CD4-positive, alpha-beta T cell (primary cell): ENCODE data around the gene METTL22. TPM values are rescaled to one million over a fixed set of nuclear protein-coding genes. Genes with fewer than 3 reads are reported as not detected.

Experiments used
- ATAC-seq: fragments of 200-7000 bp; cut with Tn5 transposase; one replicate; pipeline ENCODE4 v1.10.0; 2022; ENCODE audit warnings: mild to moderate bottlenecking; ENCODE audit not compliant: poor library complexity
- CTCF ChIA-PET: fragments of 350-600 bp; sonication (Branson Sonifier 250); formaldehyde crosslinking; loops from one replicate; lab custom pipeline; 2021; ENCODE audit warnings: antibody characterized with exemption, inconsistent platforms; lab: Charles Lee
- POLR2A ChIA-PET: fragments of 350-600 bp; sonication (Branson Sonifier 250); formaldehyde crosslinking; loops from one replicate; lab custom pipeline; 2021; ENCODE audit warnings: antibody characterized with exemption, inconsistent platforms; lab: Charles Lee
- DNase-seq, 14 experiments: peaks; one replicate each; pipeline ENCODE4 v3.0.0-alpha.2; 2013 to 2020; ENCODE audit warnings: mixed read lengths in 2 of 14
- H3K27ac ChIP-seq, 2 donors: one replicate each; pipeline versions ENCODE4 v1.5.1 to v1.7.0; 2013; ENCODE audit warnings: low read length in 2 of 2, low read depth in 1 of 2, mild to moderate bottlenecking in 1 of 2
- H3K27me3 ChIP-seq, 2 experiments: 1 replicate in 1 of 2; 2 replicates in 1 of 2; pipeline versions ENCODE4 v1.6.1 to v1.7.0; 2013; ENCODE audit warnings: low read length in 2 of 2, control low read depth in 1 of 2, mild to moderate bottlenecking in 1 of 2, moderate library complexity in 1 of 2; ENCODE audit not compliant: insufficient read depth in 2 of 2, control insufficient read depth in 1 of 2
- H3K36me3 ChIP-seq: one replicate; pipeline ENCODE4 v1.6.1; 2013; ENCODE audit warnings: low read length, control low read depth; ENCODE audit not compliant: insufficient read depth
- H3K4me1 ChIP-seq: one replicate; pipeline ENCODE4 v1.6.1; 2013; ENCODE audit warnings: low read length, control low read depth; ENCODE audit not compliant: insufficient read depth
- H3K4me3 ChIP-seq: one replicate; pipeline ENCODE4 v1.5.1; 2013; ENCODE audit warnings: mild to moderate bottlenecking, low read length, moderate library complexity
- H3K9me3 ChIP-seq, 2 experiments: 1 replicate in 1 of 2; 2 replicates in 1 of 2; pipeline versions ENCODE4 v1.6.1 to v1.7.0; 2013; ENCODE audit warnings: low read length in 2 of 2, mild to moderate bottlenecking in 2 of 2, control low read depth in 1 of 2, moderate library complexity in 1 of 2; ENCODE audit not compliant: control insufficient read depth in 1 of 2, insufficient read depth in 1 of 2
- H3K27ac Mint-ChIP-seq: one replicate; pipeline ENCODE4 v1.8.0; 2020; ENCODE audit warnings: mixed read lengths
- H3K27me3 Mint-ChIP-seq: one replicate; pipeline ENCODE4 v1.8.0; 2021; ENCODE audit warnings: mixed read lengths
- H3K36me3 Mint-ChIP-seq: one replicate; pipeline ENCODE4 v1.8.0; 2021; ENCODE audit warnings: low read depth, mixed read lengths
- H3K4me1 Mint-ChIP-seq: one replicate; pipeline ENCODE4 v1.8.0; 2021; ENCODE audit warnings: low read depth, mixed read lengths
- H3K4me3 Mint-ChIP-seq: one replicate; pipeline ENCODE4 v1.8.0; 2020; ENCODE audit warnings: mild to moderate bottlenecking, mixed read lengths
- H3K9me3 Mint-ChIP-seq: one replicate; pipeline ENCODE4 v1.8.0; 2020; ENCODE audit warnings: mixed read lengths
- intact Hi-C, 2 experiments: fragments of 100-400 bp; cut with DNase I in 1 of 2; cut with micrococcal nuclease in 1 of 2; formaldehyde crosslinking; loops; one replicate each; pipeline versions ENCODE4 v1.15.1 to v1.9.0; 2023 to 2025; cut with DNase I, micrococcal nuclease
- total RNA-seq, 174 experiments: library from RNA in 2 of 174; stranded (reverse) in 2 of 174; gene quantifications; one replicate each; pipeline ENCODE4 v1.2.3 and lab custom pipeline; 2021 to 2026
- TF ChIP-seq, protein P1 (sequence below): fragments of 200-600 bp; IDR thresholded peaks from one replicate; pipeline ENCODE4 v1.8.0; 2022; ENCODE audit warnings: antibody characterized with exemption, mild to moderate bottlenecking

Gene METTL22
- total RNA-seq, 2 experiments from 2014 or later, result 23.2 to 26.5 TPM

DNA sequence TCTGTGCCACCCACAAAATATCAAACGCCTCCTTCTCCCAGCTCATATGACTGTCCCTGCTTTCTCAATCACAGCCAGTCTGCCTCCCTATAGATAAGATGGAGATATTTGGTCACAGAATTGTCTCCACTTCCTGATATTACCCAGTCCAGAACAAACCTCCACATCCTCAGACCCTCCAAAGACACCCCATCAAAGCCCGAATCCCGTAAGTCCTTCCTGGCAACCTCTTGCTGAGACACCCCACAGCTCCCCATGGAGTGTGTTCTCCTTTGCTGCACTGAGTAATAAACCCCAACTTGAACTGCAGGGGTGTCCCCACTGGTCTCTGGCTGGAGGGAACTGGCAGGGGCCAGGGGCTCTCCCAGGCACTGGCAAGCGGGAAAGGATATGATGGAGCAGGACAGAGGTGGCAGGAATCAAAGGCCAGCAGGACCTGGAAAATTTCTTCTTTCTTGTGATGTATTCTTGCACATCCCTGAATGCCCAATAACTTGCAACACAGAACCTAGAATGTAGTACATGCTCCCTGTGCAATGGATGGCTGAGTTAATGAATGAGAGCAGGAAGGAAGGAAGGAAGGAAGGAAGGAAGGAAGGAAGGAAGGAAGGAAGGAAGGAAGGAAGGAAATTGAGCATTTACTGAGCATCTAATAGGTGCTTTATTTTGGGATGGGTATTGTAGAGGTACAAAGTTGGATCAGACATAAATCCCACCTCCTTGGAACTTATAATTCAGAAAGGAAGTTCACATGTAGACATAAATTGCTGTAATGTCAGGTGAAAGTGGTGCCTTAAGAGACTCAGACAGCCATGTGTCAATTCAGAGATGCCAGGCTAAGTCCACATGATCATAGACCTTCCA, 45.1 kb upstream of the METTL22 start:
- ChIA-PET POLR2A (no interaction called here), CTCF (no interaction called here)
- H3K36me3 Mint-ChIP-seq, result no peaks in the 10 kb centered on the region
- Histone ChIP-seq H3K9me3 (peaks cover 0 to under 1% of the 10 kb centered on the region in 2 experiments), H3K4me3 (no peak overlapping the region), H3K4me1 (no peaks in the 10 kb centered on the region), H3K36me3 (no peaks in the 10 kb centered on the region), H3K27ac (no peak overlapping the region), H3K27me3 (peaks cover 0 to 12% of the 10 kb centered on the region in 2 experiments)
- peaks cover 54% of the 10 kb centered on the region for H3K27me3 Mint-ChIP-seq
- H3K27ac Mint-ChIP-seq, result no peak overlapping the region
- H3K4me1 Mint-ChIP-seq, result no peaks in the 10 kb centered on the region
- no peak overlapping the region for H3K4me3 Mint-ChIP-seq
- intact Hi-C loops, result no loop called here
- no peak for DNase-seq
- no peak for ATAC-seq
- no peaks in the 10 kb centered on the region for H3K9me3 Mint-ChIP-seq
- TF ChIP-seq, protein P1, sequence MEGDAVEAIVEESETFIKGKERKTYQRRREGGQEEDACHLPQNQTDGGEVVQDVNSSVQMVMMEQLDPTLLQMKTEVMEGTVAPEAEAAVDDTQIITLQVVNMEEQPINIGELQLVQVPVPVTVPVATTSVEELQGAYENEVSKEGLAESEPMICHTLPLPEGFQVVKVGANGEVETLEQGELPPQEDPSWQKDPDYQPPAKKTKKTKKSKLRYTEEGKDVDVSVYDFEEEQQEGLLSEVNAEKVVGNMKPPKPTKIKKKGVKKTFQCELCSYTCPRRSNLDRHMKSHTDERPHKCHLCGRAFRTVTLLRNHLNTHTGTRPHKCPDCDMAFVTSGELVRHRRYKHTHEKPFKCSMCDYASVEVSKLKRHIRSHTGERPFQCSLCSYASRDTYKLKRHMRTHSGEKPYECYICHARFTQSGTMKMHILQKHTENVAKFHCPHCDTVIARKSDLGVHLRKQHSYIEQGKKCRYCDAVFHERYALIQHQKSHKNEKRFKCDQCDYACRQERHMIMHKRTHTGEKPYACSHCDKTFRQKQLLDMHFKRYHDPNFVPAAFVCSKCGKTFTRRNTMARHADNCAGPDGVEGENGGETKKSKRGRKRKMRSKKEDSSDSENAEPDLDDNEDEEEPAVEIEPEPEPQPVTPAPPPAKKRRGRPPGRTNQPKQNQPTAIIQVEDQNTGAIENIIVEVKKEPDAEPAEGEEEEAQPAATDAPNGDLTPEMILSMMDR, result no peak

DNA sequence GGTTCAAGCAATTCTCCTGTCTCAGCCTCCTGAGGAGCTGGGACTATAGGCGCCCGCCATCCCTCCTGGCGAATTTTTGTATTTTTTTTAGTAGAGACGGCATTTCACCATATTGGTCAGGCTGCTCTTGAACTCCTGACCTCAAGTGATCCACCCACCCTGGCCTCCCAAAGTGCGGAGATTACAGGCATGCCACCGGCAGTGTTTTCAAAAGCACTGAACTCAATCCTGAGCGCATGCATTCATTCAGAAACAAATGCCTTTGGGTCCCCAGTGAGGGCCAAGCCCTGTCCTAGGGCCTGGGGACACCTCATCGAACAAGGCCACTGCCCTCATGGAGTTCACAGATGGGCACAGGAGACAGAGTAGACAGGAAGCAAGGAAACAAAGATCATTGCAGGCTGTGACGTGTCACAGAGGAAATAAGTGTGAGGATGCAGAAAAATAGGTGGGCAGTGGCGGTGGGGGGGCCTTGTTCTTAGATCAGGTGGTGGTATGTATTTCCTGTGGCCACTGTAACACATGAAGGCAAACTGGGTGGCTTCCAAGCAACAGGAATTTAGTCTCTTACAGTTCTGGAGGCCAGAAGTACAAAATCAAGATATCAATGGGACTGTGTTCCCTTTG, 43.7 kb upstream of the METTL22 start:
- Histone ChIP-seq H3K4me3 (no peak overlapping the region), H3K4me1 (peaks cover 3% of the 10 kb centered on the region), H3K27me3 (peaks cover 0 to 12% of the 10 kb centered on the region in 2 experiments), H3K27ac (no peak overlapping the region), H3K9me3 (peaks cover 0 to 3% of the 10 kb centered on the region in 2 experiments), H3K36me3 (no peaks in the 10 kb centered on the region)
- DNase-seq (no peak), ATAC-seq (no peak)
- CTCF ChIA-PET, result no interaction called here
- Mint-ChIP-seq H3K4me1 (no peaks in the 10 kb centered on the region), H3K4me3 (no peak overlapping the region), H3K27ac (no peak overlapping the region), H3K9me3 (no peaks in the 10 kb centered on the region), H3K36me3 (no peaks in the 10 kb centered on the region), H3K27me3 (peaks cover 48% of the 10 kb centered on the region)
- TF ChIP-seq, protein P1, result no peak
- intact Hi-C loops, result no loop called here
- POLR2A ChIA-PET, result no interaction called here

DNA sequence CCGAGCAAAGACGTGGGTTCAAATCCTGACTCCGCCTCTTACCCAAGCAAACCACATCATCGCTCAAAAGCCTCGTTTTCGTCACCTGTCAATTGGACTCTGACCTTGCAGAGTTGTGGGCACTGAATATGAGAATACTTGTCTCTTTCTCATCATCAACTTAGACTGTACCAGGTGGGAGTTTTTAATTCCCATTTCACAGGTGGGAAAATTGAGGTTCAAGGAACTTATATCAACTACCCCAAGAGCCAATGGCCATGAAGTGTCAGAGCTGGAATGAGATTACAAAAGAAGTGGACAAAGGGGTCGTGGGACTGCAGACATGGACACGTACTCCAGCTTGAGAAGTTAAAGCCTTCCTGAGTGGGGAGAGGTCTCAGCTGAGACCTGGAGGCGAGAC, 41.9 kb upstream of the METTL22 start:
- TF ChIP-seq, protein P1, result no peak
- no peak for DNase-seq
- POLR2A ChIA-PET, result no interaction called here

More for the DNA sequence above, 41.9 kb upstream of the METTL22 start:
- Mint-ChIP-seq H3K4me1 (no peaks in the 10 kb centered on the region), H3K4me3 (no peak overlapping the region), H3K9me3 (no peaks in the 10 kb centered on the region), H3K27ac (no peak overlapping the region), H3K27me3 (peaks cover 30% of the 10 kb centered on the region), H3K36me3 (no peaks in the 10 kb centered on the region)
- intact Hi-C loops, result no loop called here
- no peak for ATAC-seq
- H3K4me1 ChIP-seq, result peaks cover 3% of the 10 kb centered on the region
- peaks cover 0 to 3% of the 10 kb centered on the region in 2 experiments for H3K9me3 ChIP-seq
- no peak overlapping the region for H3K4me3 ChIP-seq
- no peaks in the 10 kb centered on the region for H3K36me3 ChIP-seq
- H3K27ac ChIP-seq, result no peak overlapping the region
- CTCF ChIA-PET, result no interaction called here
- peaks cover 0 to 12% of the 10 kb centered on the region in 2 experiments for H3K27me3 ChIP-seq
